Measurements from ENCODE around the gene PTGS2.

Gene PTGS2

DNA sequence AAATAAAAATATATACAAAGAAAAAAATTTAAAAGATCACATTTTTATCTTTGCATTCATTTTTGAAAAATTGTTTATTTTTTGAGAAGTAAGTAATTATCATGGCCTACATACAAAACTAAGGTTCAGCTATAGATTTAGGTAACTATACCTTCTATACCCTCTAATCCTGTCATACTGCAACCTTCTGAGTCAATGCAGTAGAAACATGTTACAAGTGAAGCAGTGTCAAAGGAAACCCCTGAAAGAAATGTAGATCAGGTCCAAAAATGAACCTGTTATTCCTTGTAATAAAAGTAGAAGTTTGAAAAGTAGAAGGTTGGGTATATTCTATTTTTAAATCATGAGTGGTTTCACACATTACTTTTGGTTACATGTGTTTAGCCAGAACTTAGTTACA, 51.3 kb downstream of the PTGS2 start:
- TF ChIP-seq GABPA (IDR thresholded peaks at IDR 0.05; ENCODE audit: low read depth) (no peak), SPI1 (IDR thresholded peaks at IDR 0.05; ENCODE audit: borderline replicate concordance, low read depth) (no peak), POLR2AphosphoS5 (IDR thresholded peaks at IDR 0.05; ENCODE audit: low read depth) (no peak)
- TF ChIP-seq, protein P1, sequence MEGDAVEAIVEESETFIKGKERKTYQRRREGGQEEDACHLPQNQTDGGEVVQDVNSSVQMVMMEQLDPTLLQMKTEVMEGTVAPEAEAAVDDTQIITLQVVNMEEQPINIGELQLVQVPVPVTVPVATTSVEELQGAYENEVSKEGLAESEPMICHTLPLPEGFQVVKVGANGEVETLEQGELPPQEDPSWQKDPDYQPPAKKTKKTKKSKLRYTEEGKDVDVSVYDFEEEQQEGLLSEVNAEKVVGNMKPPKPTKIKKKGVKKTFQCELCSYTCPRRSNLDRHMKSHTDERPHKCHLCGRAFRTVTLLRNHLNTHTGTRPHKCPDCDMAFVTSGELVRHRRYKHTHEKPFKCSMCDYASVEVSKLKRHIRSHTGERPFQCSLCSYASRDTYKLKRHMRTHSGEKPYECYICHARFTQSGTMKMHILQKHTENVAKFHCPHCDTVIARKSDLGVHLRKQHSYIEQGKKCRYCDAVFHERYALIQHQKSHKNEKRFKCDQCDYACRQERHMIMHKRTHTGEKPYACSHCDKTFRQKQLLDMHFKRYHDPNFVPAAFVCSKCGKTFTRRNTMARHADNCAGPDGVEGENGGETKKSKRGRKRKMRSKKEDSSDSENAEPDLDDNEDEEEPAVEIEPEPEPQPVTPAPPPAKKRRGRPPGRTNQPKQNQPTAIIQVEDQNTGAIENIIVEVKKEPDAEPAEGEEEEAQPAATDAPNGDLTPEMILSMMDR (IDR thresholded peaks at IDR 0.05; ENCODE audit: insufficient read depth, low read length): no peak
- TF ChIP-seq, protein P2, sequence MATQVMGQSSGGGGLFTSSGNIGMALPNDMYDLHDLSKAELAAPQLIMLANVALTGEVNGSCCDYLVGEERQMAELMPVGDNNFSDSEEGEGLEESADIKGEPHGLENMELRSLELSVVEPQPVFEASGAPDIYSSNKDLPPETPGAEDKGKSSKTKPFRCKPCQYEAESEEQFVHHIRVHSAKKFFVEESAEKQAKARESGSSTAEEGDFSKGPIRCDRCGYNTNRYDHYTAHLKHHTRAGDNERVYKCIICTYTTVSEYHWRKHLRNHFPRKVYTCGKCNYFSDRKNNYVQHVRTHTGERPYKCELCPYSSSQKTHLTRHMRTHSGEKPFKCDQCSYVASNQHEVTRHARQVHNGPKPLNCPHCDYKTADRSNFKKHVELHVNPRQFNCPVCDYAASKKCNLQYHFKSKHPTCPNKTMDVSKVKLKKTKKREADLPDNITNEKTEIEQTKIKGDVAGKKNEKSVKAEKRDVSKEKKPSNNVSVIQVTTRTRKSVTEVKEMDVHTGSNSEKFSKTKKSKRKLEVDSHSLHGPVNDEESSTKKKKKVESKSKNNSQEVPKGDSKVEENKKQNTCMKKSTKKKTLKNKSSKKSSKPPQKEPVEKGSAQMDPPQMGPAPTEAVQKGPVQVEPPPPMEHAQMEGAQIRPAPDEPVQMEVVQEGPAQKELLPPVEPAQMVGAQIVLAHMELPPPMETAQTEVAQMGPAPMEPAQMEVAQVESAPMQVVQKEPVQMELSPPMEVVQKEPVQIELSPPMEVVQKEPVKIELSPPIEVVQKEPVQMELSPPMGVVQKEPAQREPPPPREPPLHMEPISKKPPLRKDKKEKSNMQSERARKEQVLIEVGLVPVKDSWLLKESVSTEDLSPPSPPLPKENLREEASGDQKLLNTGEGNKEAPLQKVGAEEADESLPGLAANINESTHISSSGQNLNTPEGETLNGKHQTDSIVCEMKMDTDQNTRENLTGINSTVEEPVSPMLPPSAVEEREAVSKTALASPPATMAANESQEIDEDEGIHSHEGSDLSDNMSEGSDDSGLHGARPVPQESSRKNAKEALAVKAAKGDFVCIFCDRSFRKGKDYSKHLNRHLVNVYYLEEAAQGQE (IDR thresholded peaks at IDR 0.05; ENCODE audit: insufficient replicate concordance, low read depth): no peak
- Histone ChIP-seq H3K4me3 (replicated peaks; ENCODE audit: insufficient read depth, low read length) (no peak overlapping the region), H3K27ac (replicated peaks) (no peak overlapping the region), H3K27me3 (ENCODE audit: insufficient read depth, poor library complexity, severe bottlenecking) (no peaks in the 10 kb centered on the region)
- no peak for DNase-seq (ENCODE audit: low read depth in 1 of 2, low spot score in 1 of 2)

DNA sequence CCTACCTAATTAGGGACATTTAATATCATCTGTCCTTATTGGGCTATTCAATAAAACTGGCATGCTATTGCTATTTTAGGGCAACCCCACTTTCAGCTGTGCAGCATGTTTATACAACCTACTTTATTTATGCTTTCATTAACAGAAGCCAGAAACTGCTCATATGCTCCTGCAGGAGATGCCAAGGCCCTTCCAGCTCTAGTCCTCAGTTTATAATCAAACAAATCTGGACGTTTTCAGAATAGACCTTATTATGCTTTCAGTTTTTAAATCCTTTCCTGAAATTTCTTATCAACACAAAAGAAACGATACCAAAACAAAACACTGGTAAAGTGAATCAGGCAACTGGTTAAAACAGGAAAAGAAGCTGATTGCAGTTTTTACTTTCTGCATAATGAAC, 53.2 kb downstream of the PTGS2 start:
- no peak for DNase-seq (ENCODE audit: low read depth in 1 of 2, low spot score in 1 of 2)
- Histone ChIP-seq H3K27me3 (ENCODE audit: insufficient read depth, poor library complexity, severe bottlenecking) (no peaks in the 10 kb centered on the region), H3K27ac (replicated peaks) (no peak overlapping the region), H3K4me3 (replicated peaks; ENCODE audit: insufficient read depth, low read length) (no peak overlapping the region)
- TF ChIP-seq POLR2AphosphoS5 (IDR thresholded peaks at IDR 0.05; ENCODE audit: low read depth): no peak
- TF ChIP-seq SPI1 (IDR thresholded peaks at IDR 0.05; ENCODE audit: borderline replicate concordance, low read depth): no peak
- TF ChIP-seq, protein P2 (IDR thresholded peaks at IDR 0.05; ENCODE audit: insufficient replicate concordance, low read depth): no peak
- TF ChIP-seq GABPA (IDR thresholded peaks at IDR 0.05; ENCODE audit: low read depth): no peak
- TF ChIP-seq, protein P1 (IDR thresholded peaks at IDR 0.05; ENCODE audit: insufficient read depth, low read length): no peak

DNA sequence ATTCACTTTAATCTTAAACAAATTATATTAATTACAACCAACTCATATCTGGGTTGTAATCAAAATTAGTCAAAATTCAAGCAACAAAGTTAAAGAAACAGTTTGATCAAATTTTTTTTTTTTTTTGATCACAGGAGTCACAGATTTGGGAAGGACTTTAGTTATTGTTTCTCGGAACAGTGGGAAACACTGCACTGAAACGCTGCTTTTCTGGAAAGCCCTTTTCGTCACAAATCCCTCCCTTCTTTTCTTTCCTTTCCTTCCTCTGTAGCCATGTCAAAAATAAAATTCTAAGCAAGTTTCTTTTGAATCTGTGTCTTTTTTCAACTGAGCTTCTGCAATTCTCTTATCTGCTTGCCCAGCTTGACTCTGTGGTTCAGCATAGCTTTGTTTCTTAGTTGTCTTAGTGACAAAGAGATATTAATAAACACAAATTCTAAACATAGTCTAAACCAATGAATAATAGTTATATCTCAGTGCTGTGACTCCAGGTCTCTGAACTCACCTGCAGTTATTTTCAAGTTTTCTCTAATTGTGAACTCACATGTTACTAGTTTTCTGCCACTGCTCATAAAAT, 53.8 kb downstream of the PTGS2 start:
- TF ChIP-seq SPI1 (IDR thresholded peaks at IDR 0.05; ENCODE audit: borderline replicate concordance, low read depth): no peak
- TF ChIP-seq, protein P1 (IDR thresholded peaks at IDR 0.05; ENCODE audit: insufficient read depth, low read length): no peak
- TF ChIP-seq, protein P2 (IDR thresholded peaks at IDR 0.05; ENCODE audit: insufficient replicate concordance, low read depth): no peak
- TF ChIP-seq POLR2AphosphoS5 (IDR thresholded peaks at IDR 0.05; ENCODE audit: low read depth): no peak
- TF ChIP-seq GABPA (IDR thresholded peaks at IDR 0.05; ENCODE audit: low read depth): no peak
- no peaks in the 10 kb centered on the region for H3K27me3 ChIP-seq (ENCODE audit: insufficient read depth, poor library complexity, severe bottlenecking)
- H3K27ac ChIP-seq (replicated peaks): no peak overlapping the region
- H3K4me3 ChIP-seq (replicated peaks; ENCODE audit: insufficient read depth, low read length): no peak overlapping the region
- DNase-seq (ENCODE audit: low read depth in 1 of 2, low spot score in 1 of 2): no peak

Data from HL-60 (cell line).